Fibroblast of lung (primary cell): ENCODE results near the gene IGSF10. TPM values are rescaled to one million over a fixed set of nuclear protein-coding genes. Genes with fewer than 3 reads are reported as not detected.

Experiments used
- DNase-seq, 2 donors: peaks; one replicate each; pipeline versions ENCODE4 v3.0.0 to v3.0.0-alpha.2; 2010; ENCODE audit warnings: low read depth in 2 of 2
- H2AFZ ChIP-seq: 2 replicates; pipeline ENCODE4 v1.5.1; 2012; ENCODE audit warnings: low read length, control low read depth, inconsistent platforms
- H3K27ac ChIP-seq: 2 replicates; pipeline ENCODE4 v1.5.1; 2011; ENCODE audit warnings: low read length, control low read depth; ENCODE audit not compliant: insufficient read depth
- H3K27me3 ChIP-seq: 2 replicates; pipeline ENCODE4 v1.5.1; 2011; ENCODE audit warnings: mild to moderate bottlenecking, low read length; ENCODE audit not compliant: control insufficient read depth, insufficient read depth
- H3K36me3 ChIP-seq: 2 replicates; pipeline ENCODE4 v1.5.1; 2011; ENCODE audit warnings: low read length; ENCODE audit not compliant: control insufficient read depth, insufficient read depth
- H3K4me1 ChIP-seq: 2 replicates; pipeline ENCODE4 v1.5.1; 2011; ENCODE audit warnings: low read length; ENCODE audit not compliant: control insufficient read depth, insufficient read depth; ENCODE audit errors: extremely low read depth
- H3K4me2 ChIP-seq: 2 replicates; pipeline ENCODE4 v1.5.1; 2011; ENCODE audit warnings: low read length, control low read depth; ENCODE audit not compliant: insufficient read depth; ENCODE audit errors: extremely low read depth
- H3K4me3 ChIP-seq, 4 experiments: fragments of 200-600 bp in 1 of 4; sonication (generic) in 1 of 4; replicated peaks in 1 of 4; 2 replicates each; pipeline ENCODE4 v1.5.1; 2011 to 2016; ENCODE audit warnings: low read length in 4 of 4, low read depth in 3 of 4, mild to moderate bottlenecking in 3 of 4, control low read depth in 2 of 4, inconsistent platforms in 1 of 4, mixed read lengths in 1 of 4; ENCODE audit not compliant: insufficient read depth in 1 of 4; ENCODE audit errors: control extremely low read depth in 1 of 4
- H3K79me2 ChIP-seq: 2 replicates; pipeline ENCODE4 v1.5.1; 2012; ENCODE audit warnings: mild to moderate bottlenecking, low read length, inconsistent platforms; ENCODE audit not compliant: control insufficient read depth, insufficient read depth
- H3K9ac ChIP-seq: 2 replicates; pipeline ENCODE4 v1.5.1; 2011; ENCODE audit warnings: mild to moderate bottlenecking, low read length, control low read depth; ENCODE audit not compliant: insufficient read depth
- H3K9me3 ChIP-seq: 2 replicates; pipeline ENCODE4 v1.5.1; 2012; ENCODE audit warnings: low read depth, low read length; ENCODE audit not compliant: control insufficient read depth, insufficient read depth
- H4K20me1 ChIP-seq: 2 replicates; pipeline ENCODE4 v1.5.1; 2011; ENCODE audit warnings: low read length; ENCODE audit not compliant: control insufficient read depth, insufficient read depth; ENCODE audit errors: extremely low read depth
- EZH2 ChIP-seq: IDR thresholded peaks from 2 replicates; pipeline ENCODE4 v1.5.1; 2012; ENCODE audit warnings: low read length, control low read depth, mild to moderate bottlenecking; ENCODE audit errors: missing control alignments
- polyA plus RNA-seq, 2 donors: library from polyadenylated mRNA; depleted of rRNA in 1 of 2; stranded (reverse) in 1 of 2; unstranded in 1 of 2; fragments of >200 nt; gene quantifications; 2 replicates each; pipeline ENCODE4 v1.2.1, GENCODE V29; 2011 to 2012; ENCODE audit warnings: missing spikeins in 1 of 2
- total RNA-seq: library from RNA; depleted of rRNA; stranded (reverse); fragments of >200 nt; gene quantifications from 2 replicates; pipeline ENCODE4 v1.2.1, GENCODE V29; 2014
- TF ChIP-seq, protein P1 (sequence below), 2 donors: IDR thresholded peaks in 1 of 2; conservative IDR thresholded peaks in 1 of 2; 1 replicate in 1 of 2; 2 replicates in 1 of 2; pipeline ENCODE4 v1.5.1; 2011 to 2012; ENCODE audit warnings: low read length in 2 of 2, control low read depth in 1 of 2, inconsistent platforms in 1 of 2, low read depth in 1 of 2, mild to moderate bottlenecking in 1 of 2

The IGSF10 gene
- total and polyA plus RNA-seq, 2 donors (not counting 1 experiment from before 2014, with no cell fraction given): 5.1 to 45.9 TPM

DNA sequence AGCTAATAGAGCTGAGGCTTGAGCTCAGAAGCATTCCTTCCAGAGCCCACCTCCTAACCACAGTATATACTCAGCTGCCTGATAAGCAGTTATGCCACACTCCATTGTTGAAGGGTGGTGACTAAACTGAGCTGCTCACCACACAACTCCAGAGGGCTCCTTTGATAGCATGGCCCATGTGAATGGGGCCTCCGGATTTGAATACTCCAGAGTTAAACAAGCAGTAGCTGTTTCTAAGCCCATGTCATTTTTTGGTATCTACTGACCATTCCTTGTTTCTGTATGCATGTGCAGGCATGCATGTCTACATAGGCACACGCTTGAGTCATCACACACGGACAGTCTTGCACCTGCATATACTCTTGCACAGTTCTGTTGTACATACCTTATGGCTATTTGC is 28.9 kb downstream of the IGSF10 start:
- no peaks in the 10 kb centered on the region for H3K79me2 ChIP-seq
- TF ChIP-seq, protein P1, sequence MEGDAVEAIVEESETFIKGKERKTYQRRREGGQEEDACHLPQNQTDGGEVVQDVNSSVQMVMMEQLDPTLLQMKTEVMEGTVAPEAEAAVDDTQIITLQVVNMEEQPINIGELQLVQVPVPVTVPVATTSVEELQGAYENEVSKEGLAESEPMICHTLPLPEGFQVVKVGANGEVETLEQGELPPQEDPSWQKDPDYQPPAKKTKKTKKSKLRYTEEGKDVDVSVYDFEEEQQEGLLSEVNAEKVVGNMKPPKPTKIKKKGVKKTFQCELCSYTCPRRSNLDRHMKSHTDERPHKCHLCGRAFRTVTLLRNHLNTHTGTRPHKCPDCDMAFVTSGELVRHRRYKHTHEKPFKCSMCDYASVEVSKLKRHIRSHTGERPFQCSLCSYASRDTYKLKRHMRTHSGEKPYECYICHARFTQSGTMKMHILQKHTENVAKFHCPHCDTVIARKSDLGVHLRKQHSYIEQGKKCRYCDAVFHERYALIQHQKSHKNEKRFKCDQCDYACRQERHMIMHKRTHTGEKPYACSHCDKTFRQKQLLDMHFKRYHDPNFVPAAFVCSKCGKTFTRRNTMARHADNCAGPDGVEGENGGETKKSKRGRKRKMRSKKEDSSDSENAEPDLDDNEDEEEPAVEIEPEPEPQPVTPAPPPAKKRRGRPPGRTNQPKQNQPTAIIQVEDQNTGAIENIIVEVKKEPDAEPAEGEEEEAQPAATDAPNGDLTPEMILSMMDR (conservative IDR thresholded peaks at IDR 0.05 in 1 of 2, IDR thresholded peaks at IDR 0.05 in 1 of 2; ENCODE audit: low read depth in 1 of 2, low read length in 2 of 2): no peak
- no peak for TF ChIP-seq EZH2
- H3K9me3 ChIP-seq: no peaks in the 10 kb centered on the region
- H3K27me3 ChIP-seq: no peaks in the 10 kb centered on the region
- H3K9ac ChIP-seq: no peak overlapping the region
- no peak overlapping the region for H3K4me2 ChIP-seq
- no peaks in the 10 kb centered on the region for H4K20me1 ChIP-seq
- H3K4me3 ChIP-seq: no peak overlapping the region
- no peak overlapping the region for H2AFZ ChIP-seq
- H3K27ac ChIP-seq: no peak overlapping the region
- peak; percentile 67 to 98 for DNase-seq
- peaks cover 8% of the 10 kb centered on the region for H3K4me1 ChIP-seq
- no peaks in the 10 kb centered on the region for H3K36me3 ChIP-seq

DNA sequence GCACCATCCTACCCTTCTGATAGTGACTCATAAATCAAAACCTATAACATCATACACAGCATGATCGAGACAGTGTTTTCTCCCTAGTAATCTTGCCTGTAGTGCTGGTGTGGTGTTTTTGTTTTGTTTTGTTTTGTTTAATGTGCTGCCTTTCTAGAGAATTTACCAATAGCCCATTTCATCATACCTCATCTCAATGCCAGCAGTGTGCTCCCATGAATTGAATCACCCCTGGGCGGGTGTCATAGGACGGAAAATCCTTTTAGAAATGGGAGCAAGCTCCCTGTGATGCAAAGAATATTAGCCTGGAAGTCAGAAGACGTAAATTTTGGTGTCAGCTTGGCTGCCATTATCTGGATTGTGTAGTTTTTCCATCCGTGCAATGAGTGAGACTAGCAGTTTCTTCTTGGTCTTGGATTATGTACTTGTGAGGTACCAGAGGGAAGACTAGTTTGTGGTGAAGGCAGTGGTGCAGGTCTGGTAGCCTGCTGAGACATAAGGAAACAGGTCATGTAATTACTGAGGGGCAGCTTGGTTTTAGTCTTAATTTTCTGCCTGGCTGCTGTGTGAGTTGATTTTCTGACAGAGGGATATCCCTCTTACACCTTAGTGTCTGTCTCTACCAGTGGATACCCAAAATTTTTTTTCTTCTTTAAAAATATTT is 29.9 kb downstream of the IGSF10 start:
- no peaks in the 10 kb centered on the region for H4K20me1 ChIP-seq
- no peak overlapping the region for H3K4me3 ChIP-seq
- no peaks in the 10 kb centered on the region for H3K36me3 ChIP-seq
- H3K79me2 ChIP-seq: no peaks in the 10 kb centered on the region
- TF ChIP-seq EZH2: no peak
- TF ChIP-seq, protein P1 (conservative IDR thresholded peaks at IDR 0.05 in 1 of 2, IDR thresholded peaks at IDR 0.05 in 1 of 2; ENCODE audit: low read depth in 1 of 2, low read length in 2 of 2): no peak
- H3K4me1 ChIP-seq: peaks cover 7% of the 10 kb centered on the region
- no peak overlapping the region for H2AFZ ChIP-seq
- H3K27me3 ChIP-seq: no peaks in the 10 kb centered on the region
- H3K9ac ChIP-seq: no peak overlapping the region
- DNase-seq: peak in 1 of 2 donors; percentile 61
- H3K27ac ChIP-seq: no peak overlapping the region
- H3K9me3 ChIP-seq: no peaks in the 10 kb centered on the region
- H3K4me2 ChIP-seq: no peak overlapping the region

DNA sequence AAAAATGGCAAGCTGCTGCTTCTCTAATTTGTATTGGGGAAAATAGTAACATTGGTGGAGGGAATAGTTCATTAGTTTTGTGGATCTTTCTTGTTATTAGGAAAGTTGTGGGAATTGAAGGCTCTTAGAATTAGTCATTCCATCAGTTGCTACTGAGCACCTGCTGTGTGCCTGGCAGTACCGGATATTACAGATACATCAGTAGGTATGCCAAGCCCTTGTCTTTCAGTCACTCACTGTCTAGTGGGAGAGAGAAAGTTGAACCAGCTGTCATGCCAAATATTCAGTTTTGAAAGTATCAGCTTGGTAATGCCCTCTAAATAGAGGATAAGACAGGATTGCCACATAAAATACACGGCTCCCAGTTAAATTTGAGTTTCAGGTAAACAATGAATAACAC is 32.5 kb downstream of the IGSF10 start:
- Histone ChIP-seq H3K27ac (no peak overlapping the region), H3K9ac (no peak overlapping the region), H3K4me2 (no peak overlapping the region), H3K79me2 (no peaks in the 10 kb centered on the region), H4K20me1 (no peaks in the 10 kb centered on the region), H3K9me3 (no peaks in the 10 kb centered on the region), H3K36me3 (no peaks in the 10 kb centered on the region), H3K27me3 (no peaks in the 10 kb centered on the region), H3K4me3 (no peak overlapping the region), H3K4me1 (peaks cover 8% of the 10 kb centered on the region), H2AFZ (no peak overlapping the region)
- no peak for DNase-seq
- TF ChIP-seq, protein P1 (conservative IDR thresholded peaks at IDR 0.05 in 1 of 2, IDR thresholded peaks at IDR 0.05 in 1 of 2; ENCODE audit: low read depth in 1 of 2, low read length in 2 of 2): no peak
- TF ChIP-seq EZH2: no peak
